Calu3 (cell line): Measurements from ENCODE around the gene TXN2. TPM values are rescaled to one million over a fixed set of nuclear protein-coding genes. Genes with fewer than 3 reads are reported as not detected.

Experiments used
- BruUV-seq: library from RNA; stranded (reverse); fragments of 400-500 nt; replicated peaks from 2 replicates; lab custom pipeline; 2021; lab: Mats Ljungman, UMichigan
- CTCF ChIA-PET: fragments of 300-600 bp; sonication (Branson Sonifier 250); formaldehyde crosslinking; loops from one replicate; lab custom pipeline; 2022; ENCODE audit warnings: antibody characterized with exemption; lab: Charles Lee
- DNase-seq: peaks from one replicate; pipeline ENCODE4 v3.0.0; 2022
- H3K27ac Mint-ChIP-seq: one replicate; pipeline ENCODE4 v1.8.0; 2022; ENCODE audit warnings: mixed read lengths; ENCODE audit not compliant: unreplicated experiment
- H3K27me3 Mint-ChIP-seq: one replicate; pipeline ENCODE4 v1.8.0; 2022; ENCODE audit warnings: mixed read lengths; ENCODE audit not compliant: unreplicated experiment
- H3K36me3 Mint-ChIP-seq: one replicate; pipeline ENCODE4 v1.8.0; 2022; ENCODE audit warnings: mild to moderate bottlenecking, moderate library complexity, mixed read lengths; ENCODE audit not compliant: insufficient read depth, unreplicated experiment
- H3K4me1 Mint-ChIP-seq: one replicate; pipeline ENCODE4 v1.8.0; 2022; ENCODE audit warnings: mild to moderate bottlenecking, low read depth, mixed read lengths; ENCODE audit not compliant: unreplicated experiment
- H3K4me3 Mint-ChIP-seq: one replicate; pipeline ENCODE4 v1.8.0; 2022; ENCODE audit warnings: mild to moderate bottlenecking, low read depth, moderate library complexity, mixed read lengths; ENCODE audit not compliant: unreplicated experiment
- H3K9me3 Mint-ChIP-seq: one replicate; pipeline ENCODE4 v1.8.0; 2022; ENCODE audit warnings: low read depth, mixed read lengths; ENCODE audit not compliant: unreplicated experiment
- intact Hi-C: fragments of 100-400 bp; cut with micrococcal nuclease; formaldehyde crosslinking; loops from one replicate; pipeline ENCODE4 v1.10.0; 2022; ENCODE audit not compliant: unreplicated experiment
- total RNA-seq: library from RNA; stranded (reverse); gene quantifications from 2 replicates; pipeline ENCODE4 v1.2.3, GENCODE V29; 2022
- TF ChIP-seq, protein P1 (sequence below): fragments of 200-600 bp; IDR thresholded peaks from one replicate; pipeline ENCODE4 v1.8.0; 2022; ENCODE audit warnings: antibody characterized with exemption; ENCODE audit not compliant: unreplicated experiment

TXN2 gene
- total RNA-seq, 1 experiment from 2014 or later = 58.4 TPM

DNA sequence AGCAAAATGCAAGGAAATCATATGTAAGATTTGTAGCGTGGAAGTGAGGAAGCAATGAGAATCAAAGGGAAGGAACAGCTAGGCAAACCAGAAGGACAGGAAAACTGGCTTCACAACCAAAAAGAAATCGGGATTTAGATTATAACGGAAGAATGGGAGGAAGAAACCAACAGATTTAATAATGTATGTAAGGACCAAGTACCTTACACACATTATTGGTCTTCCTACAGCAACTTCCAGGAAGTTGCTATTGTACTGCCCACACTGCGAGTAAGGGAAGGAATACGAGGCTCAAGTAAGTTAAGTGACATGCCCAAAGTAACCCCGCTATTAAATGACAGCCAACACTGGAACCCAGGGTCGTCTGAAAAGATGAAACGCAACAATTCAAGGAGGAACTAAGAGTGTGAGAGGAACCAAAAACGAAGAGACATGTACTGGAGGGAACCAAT, 473 bp downstream of the TXN2 start:
- CTCF ChIA-PET = interaction anchor here (1.3 to 1.7 kb wide), 2 partner anchors 10 to 93 kb away, joined by 5 read pairs; partner anchors contain the start of gene MYH9
- TF ChIP-seq, protein P1, sequence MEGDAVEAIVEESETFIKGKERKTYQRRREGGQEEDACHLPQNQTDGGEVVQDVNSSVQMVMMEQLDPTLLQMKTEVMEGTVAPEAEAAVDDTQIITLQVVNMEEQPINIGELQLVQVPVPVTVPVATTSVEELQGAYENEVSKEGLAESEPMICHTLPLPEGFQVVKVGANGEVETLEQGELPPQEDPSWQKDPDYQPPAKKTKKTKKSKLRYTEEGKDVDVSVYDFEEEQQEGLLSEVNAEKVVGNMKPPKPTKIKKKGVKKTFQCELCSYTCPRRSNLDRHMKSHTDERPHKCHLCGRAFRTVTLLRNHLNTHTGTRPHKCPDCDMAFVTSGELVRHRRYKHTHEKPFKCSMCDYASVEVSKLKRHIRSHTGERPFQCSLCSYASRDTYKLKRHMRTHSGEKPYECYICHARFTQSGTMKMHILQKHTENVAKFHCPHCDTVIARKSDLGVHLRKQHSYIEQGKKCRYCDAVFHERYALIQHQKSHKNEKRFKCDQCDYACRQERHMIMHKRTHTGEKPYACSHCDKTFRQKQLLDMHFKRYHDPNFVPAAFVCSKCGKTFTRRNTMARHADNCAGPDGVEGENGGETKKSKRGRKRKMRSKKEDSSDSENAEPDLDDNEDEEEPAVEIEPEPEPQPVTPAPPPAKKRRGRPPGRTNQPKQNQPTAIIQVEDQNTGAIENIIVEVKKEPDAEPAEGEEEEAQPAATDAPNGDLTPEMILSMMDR = no peak
- H3K9me3 Mint-ChIP-seq = no peaks in the 10 kb centered on the region

GRCh38 chr22:36478966-36479365, 2.5 kb downstream of the TXN2 start:
- TF ChIP-seq, protein P1 = no peak
- no TSS peak for BruUV-seq
- CTCF ChIA-PET = no interaction called here
- peaks cover 51% of the 10 kb centered on the region for H3K36me3 Mint-ChIP-seq
- no peak for DNase-seq
- H3K4me1 Mint-ChIP-seq = peaks cover 11% of the 10 kb centered on the region
- intact Hi-C loops = no loop called here
- no peaks in the 10 kb centered on the region for H3K9me3 Mint-ChIP-seq
- no peak overlapping the region for H3K4me3 Mint-ChIP-seq
- no peak overlapping the region for H3K27ac Mint-ChIP-seq
- H3K27me3 Mint-ChIP-seq = no peaks in the 10 kb centered on the region

More for the DNA sequence above, 473 bp downstream of the TXN2 start:
- Mint-ChIP-seq H3K4me3 (peak overlapping the region; percentile 84), H3K27ac (peak overlapping the region; percentile 98), H3K4me1 (peaks cover 21% of the 10 kb centered on the region), H3K36me3 (peaks cover 38% of the 10 kb centered on the region), H3K27me3 (no peaks in the 10 kb centered on the region)
- intact Hi-C loops = no loop called here
- no peak for DNase-seq
- BruUV-seq = no TSS peak

- no peaks in the 10 kb centered on the region for H3K9me3 Mint-ChIP-seq
- CTCF ChIA-PET = no interaction called here
- peaks cover 35% of the 10 kb centered on the region for H3K36me3 Mint-ChIP-seq
- TF ChIP-seq, protein P1 = no peak
- BruUV-seq = no TSS peak
- no peak overlapping the region for H3K4me3 Mint-ChIP-seq
- H3K27me3 Mint-ChIP-seq = no peaks in the 10 kb centered on the region
- no peak for DNase-seq
- intact Hi-C loops = no loop called here
- no peak overlapping the region for H3K27ac Mint-ChIP-seq
- peaks cover 2% of the 10 kb centered on the region for H3K4me1 Mint-ChIP-seq
These were observed 6.1 kb downstream of the TXN2 start for GRCh38 chr22:36475341-36475740.

- Mint-ChIP-seq H3K4me3 (no peak overlapping the region), H3K36me3 (peaks cover 33% of the 10 kb centered on the region), H3K9me3 (no peaks in the 10 kb centered on the region), H3K27me3 (no peaks in the 10 kb centered on the region), H3K4me1 (peaks cover 8% of the 10 kb centered on the region), H3K27ac (no peak overlapping the region)
- CTCF ChIA-PET = no interaction called here
- intact Hi-C loops = no loop called here
- no peak for DNase-seq
- no TSS peak for BruUV-seq
- TF ChIP-seq, protein P1 = no peak
These were observed 8.8 kb downstream of the TXN2 start for GRCh38 chr22:36472689-36473088.
